ENCODE results near the gene SETD1A. TPM values are rescaled to one million over a fixed set of nuclear protein-coding genes. Genes with fewer than 3 reads are reported as not detected.

The SETD1A gene
- total and polyA plus RNA-seq, 2 of the 8 experiments (the other 6 are each of a cell fraction or from before 2014, with no cell fraction given) = 4.8 to 29.0 TPM

DNA sequence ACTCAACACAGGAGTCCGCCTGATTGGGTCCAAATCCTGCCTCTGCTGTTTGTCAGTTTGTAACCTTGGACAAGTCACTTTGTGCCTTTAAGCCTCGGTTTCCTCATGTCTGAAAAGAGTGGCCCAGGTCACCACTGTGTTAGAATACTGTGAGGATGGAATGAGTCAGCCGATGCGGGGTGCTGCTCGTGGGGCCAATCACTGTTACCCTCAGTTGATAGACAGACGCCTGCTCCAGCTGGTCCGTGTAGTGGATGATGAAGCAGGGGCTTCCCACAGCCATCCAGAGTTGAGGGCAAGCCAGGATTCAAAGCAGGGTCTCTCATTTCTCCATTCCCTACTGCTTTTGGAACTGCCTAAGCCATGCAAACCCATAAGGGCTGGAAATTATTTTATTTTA lies 28.4 kb upstream of the SETD1A start:
- H2BK5ac ChIP-seq (ENCODE audit: low read depth, low read length) = no peak overlapping the region
- no peak overlapping the region for H3K18ac ChIP-seq (ENCODE audit: extremely low read depth, low read length)
- no peak overlapping the region for H3K27ac ChIP-seq (ENCODE audit: low read depth, low read length)
- H2BK120ac ChIP-seq (replicated peaks; ENCODE audit: low read depth, low read length) = no peak overlapping the region
- DNase-seq (ENCODE audit: low read depth in 1 of 2, low spot score in 2 of 2) (no peak), FAIRE-seq (no peak)
- peaks cover 8 to 44% (median 26%) of the 10 kb centered on the region in 4 experiments; a peak in 7 of 8 replicates for H3K36me3 ChIP-seq (ENCODE audit: control insufficient read depth in 2 of 4, insufficient read depth in 4 of 4, low read length in 3 of 4)
- H4K91ac ChIP-seq (replicated peaks; ENCODE audit: insufficient read length, low read length) = no peak overlapping the region
- H3K27me3 ChIP-seq (replicated peaks in 1 of 4; ENCODE audit: control insufficient read depth in 3 of 4, extremely low read depth in 1 of 4, insufficient read depth in 3 of 4, low read length in 3 of 4) = no peaks in the 10 kb centered on the region
- no peak overlapping the region for H3K4me3 ChIP-seq (ENCODE audit: extremely low read depth in 1 of 4, insufficient read depth in 2 of 4, low read depth in 3 of 4, low read length in 4 of 4)
- H4K20me1 ChIP-seq (replicated peaks in 1 of 2; ENCODE audit: control insufficient read depth in 1 of 2, insufficient read depth in 2 of 2, low read length in 2 of 2) = peaks cover 3 to 5% of the 10 kb centered on the region in 2 experiments
- no peak overlapping the region for H3K14ac ChIP-seq (ENCODE audit: insufficient read length)
- peaks cover 0 to 10% of the 10 kb centered on the region in 2 experiments; a peak in 2 of 4 replicates for H3K79me2 ChIP-seq (ENCODE audit: control insufficient read depth in 1 of 2, insufficient read depth in 2 of 2, low read length in 2 of 2)
- peaks cover 0 to 9% (median 2%) of the 10 kb centered on the region in 4 experiments; a peak in 4 of 7 replicates for H3K4me1 ChIP-seq (replicated peaks in 1 of 4; ENCODE audit: control insufficient read depth in 3 of 4, insufficient read depth in 4 of 4, low read length in 3 of 4)
- 96% methylated on average over 7 of the region's 7 CpGs; no CpG with 5 or more reads in 1 of the 2 experiments for WGBS, 2 experiments (ENCODE audit: extremely low coverage in 1 of 2, insufficient coverage in 1 of 2, insufficient read length in 1 of 2, insufficient replicate concordance in 2 of 2, low coverage in 1 of 2, low lambda C conversion rate in 2 of 2, missing lambda C conversion rate in 1 of 2)
- H2BK20ac ChIP-seq (ENCODE audit: low read length) = no peak overlapping the region
- H3K23me2 ChIP-seq (ENCODE audit: low read depth, low read length) = peaks cover 3% of the 10 kb centered on the region; the same call in 1 of the 2 replicates
- no peak overlapping the region for H2BK12ac ChIP-seq (ENCODE audit: low read depth, low read length)
- H3K9me3 ChIP-seq (ENCODE audit: insufficient read depth in 2 of 2, low read depth in 1 of 2, low read length in 1 of 2) = no peaks in the 10 kb centered on the region
- no peak overlapping the region for H2AK5ac ChIP-seq (ENCODE audit: low read depth, low read length)
- H3K56ac ChIP-seq (replicated peaks; ENCODE audit: insufficient read length, low read depth, low read length) = no peak overlapping the region
- H4K5ac ChIP-seq (ENCODE audit: insufficient read length, low read depth, low read length) = no peak overlapping the region
- no peak overlapping the region for H3K4me2 ChIP-seq (ENCODE audit: insufficient read depth in 1 of 2, low read depth in 2 of 2, low read length in 2 of 2)
- no peak overlapping the region for H3K23ac ChIP-seq (ENCODE audit: insufficient read length)
- no peak overlapping the region for H4K8ac ChIP-seq (ENCODE audit: extremely low read depth, insufficient read depth, low read length)
- ChIA-PET CTCF (ENCODE audit: partially characterized antibody) (interaction anchor here (0.7 to 4.4 kb wide), 4 partner anchors 12 to 85 kb away, joined by 3 to 33 read pairs (median 4); no protein-coding TSS in a partner anchor), POLR2A (ENCODE audit: partially characterized antibody) (interaction anchor here (0.9 to 8.2 kb wide), 3 partner anchors 8 to 105 kb away, joined by 3 to 105 read pairs (median 6); no protein-coding TSS in a partner anchor)
- H2BK15ac ChIP-seq (ENCODE audit: low read length) = no peak overlapping the region
- no peak overlapping the region for H3K4ac ChIP-seq (replicated peaks; ENCODE audit: insufficient read length, low read depth, low read length)
- H2AFZ ChIP-seq (ENCODE audit: low read length) = no peak overlapping the region
- H3K9ac ChIP-seq (replicated peaks in 1 of 4; ENCODE audit: extremely low read depth in 1 of 4, low read depth in 3 of 4, low read length in 3 of 4) = no peak overlapping the region
- peaks cover 7% of the 10 kb centered on the region for H3K79me1 ChIP-seq (ENCODE audit: low read depth, low read length)
- TF ChIP-seq NRF1 (IDR thresholded peaks at IDR 0.05; ENCODE audit: low read depth, low read length) = no peak
- TF ChIP-seq, protein P1, sequence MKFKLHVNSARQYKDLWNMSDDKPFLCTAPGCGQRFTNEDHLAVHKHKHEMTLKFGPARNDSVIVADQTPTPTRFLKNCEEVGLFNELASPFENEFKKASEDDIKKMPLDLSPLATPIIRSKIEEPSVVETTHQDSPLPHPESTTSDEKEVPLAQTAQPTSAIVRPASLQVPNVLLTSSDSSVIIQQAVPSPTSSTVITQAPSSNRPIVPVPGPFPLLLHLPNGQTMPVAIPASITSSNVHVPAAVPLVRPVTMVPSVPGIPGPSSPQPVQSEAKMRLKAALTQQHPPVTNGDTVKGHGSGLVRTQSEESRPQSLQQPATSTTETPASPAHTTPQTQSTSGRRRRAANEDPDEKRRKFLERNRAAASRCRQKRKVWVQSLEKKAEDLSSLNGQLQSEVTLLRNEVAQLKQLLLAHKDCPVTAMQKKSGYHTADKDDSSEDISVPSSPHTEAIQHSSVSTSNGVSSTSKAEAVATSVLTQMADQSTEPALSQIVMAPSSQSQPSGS (IDR thresholded peaks at IDR 0.05; ENCODE audit: low read length) = no peak
- TF ChIP-seq CHD2 (IDR thresholded peaks at IDR 0.05; ENCODE audit: low read length) = no peak
- TF ChIP-seq, protein P2, sequence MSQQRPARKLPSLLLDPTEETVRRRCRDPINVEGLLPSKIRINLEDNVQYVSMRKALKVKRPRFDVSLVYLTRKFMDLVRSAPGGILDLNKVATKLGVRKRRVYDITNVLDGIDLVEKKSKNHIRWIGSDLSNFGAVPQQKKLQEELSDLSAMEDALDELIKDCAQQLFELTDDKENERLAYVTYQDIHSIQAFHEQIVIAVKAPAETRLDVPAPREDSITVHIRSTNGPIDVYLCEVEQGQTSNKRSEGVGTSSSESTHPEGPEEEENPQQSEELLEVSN (IDR thresholded peaks at IDR 0.05) = no peak
- TF ChIP-seq FOSL1 (IDR thresholded peaks at IDR 0.05; ENCODE audit: insufficient read depth, low read depth, low read length) = no peak
- no peak for TF ChIP-seq EGR1 (IDR thresholded peaks at IDR 0.05; ENCODE audit: borderline replicate concordance, low read depth, low read length)
- TF ChIP-seq KDM1A (IDR thresholded peaks at IDR 0.05; ENCODE audit: borderline replicate concordance, low read length) = no peak
- no peak for TF ChIP-seq KDM4A (IDR thresholded peaks at IDR 0.05; ENCODE audit: low read depth, low read length, severe bottlenecking)
- TF ChIP-seq CBX5 (IDR thresholded peaks at IDR 0.05; ENCODE audit: low read depth, low read length) = no peak

Data from H1 (cell line).